Rectal smooth muscle tissue (tissue), 1 donor: Measurements from ENCODE around the gene LRRC26.

Source experiments
- H3K27ac ChIP-seq: one replicate; pipeline ENCODE4 v1.7.0; 2013; ENCODE audit warnings: low read depth, low read length, inconsistent platforms
- H3K27me3 ChIP-seq: one replicate; pipeline ENCODE4 v1.7.0; 2013; ENCODE audit warnings: low read length; ENCODE audit not compliant: control insufficient read depth, insufficient read depth
- H3K36me3 ChIP-seq: one replicate; pipeline ENCODE4 v1.7.0; 2013; ENCODE audit warnings: low read length; ENCODE audit not compliant: control insufficient read depth, insufficient read depth
- H3K4me1 ChIP-seq: one replicate; pipeline ENCODE4 v1.7.0; 2013; ENCODE audit warnings: low read length; ENCODE audit not compliant: control insufficient read depth, insufficient read depth
- H3K4me3 ChIP-seq: one replicate; pipeline ENCODE4 v1.7.0; 2013; ENCODE audit warnings: low read length
- H3K9ac ChIP-seq: one replicate; pipeline ENCODE4 v1.7.0; 2013; ENCODE audit warnings: low read length

Gene LRRC26

DNA sequence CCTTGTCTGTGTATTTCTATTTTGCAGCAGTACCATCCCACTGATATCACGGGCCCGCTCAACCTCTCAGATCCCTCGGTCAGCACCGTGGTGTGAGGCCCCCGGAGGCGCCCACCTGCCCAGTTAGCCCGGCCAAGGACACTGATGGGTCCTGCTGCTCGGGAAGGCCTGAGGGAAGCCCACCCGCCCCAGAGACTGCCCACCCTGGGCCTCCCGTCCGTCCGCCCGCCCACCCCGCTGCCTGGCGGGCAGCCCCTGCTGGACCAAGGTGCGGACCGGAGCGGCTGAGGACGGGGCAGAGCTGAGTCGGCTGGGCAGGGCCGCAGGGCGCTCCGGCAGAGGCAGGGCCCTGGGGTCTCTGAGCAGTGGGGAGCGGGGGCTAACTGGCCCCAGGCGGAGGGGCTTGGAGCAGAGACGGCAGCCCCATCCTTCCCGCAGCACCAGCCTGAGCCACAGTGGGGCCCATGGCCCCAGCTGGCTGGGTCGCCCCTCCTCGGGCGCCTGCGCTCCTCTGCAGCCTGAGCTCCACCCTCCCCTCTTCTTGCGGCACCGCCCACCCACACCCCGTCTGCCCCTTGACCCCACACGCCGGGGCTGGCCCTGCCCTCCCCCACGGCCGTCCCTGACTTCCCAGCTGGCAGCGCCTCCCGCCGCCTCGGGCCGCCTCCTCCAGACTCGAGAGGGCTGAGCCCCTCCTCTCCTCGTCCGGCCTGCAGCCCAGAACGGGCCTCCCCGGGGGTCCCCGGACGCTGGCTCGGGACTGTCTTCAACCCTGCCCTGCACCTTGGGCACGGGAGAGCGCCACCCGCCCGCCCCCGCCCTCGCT lies 1.9 kb downstream of the LRRC26 start:
- Histone ChIP-seq H3K9ac (no peak overlapping the region), H3K4me1 (no peaks in the 10 kb centered on the region), H3K27me3 (peaks cover 55% of the 10 kb centered on the region), H3K27ac (no peak overlapping the region), H3K36me3 (no peaks in the 10 kb centered on the region), H3K4me3 (no peak overlapping the region)

DNA sequence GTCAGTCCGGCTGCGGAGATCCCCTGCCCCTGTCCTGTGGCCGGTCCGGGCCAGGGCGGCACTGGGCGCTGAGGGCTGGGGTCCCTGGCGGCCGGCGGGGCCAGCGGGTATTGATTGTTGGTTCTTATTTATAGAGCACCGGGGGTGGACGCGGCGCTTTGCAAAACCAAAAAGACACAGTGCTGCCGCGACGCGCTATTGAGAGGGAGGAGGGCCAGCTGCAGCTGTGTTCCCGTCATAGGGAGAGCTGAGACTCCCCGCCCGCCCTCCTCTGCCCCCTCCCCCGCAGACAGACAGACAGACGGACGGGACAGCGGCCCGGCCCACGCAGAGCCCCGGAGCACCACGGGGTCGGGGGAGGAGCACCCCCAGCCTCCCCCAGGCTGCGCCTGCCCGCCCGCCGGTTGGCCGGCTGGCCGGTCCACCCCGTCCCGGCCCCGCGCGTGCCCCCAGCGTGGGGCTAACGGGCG lies 2.5 kb downstream of the LRRC26 start:
- Histone ChIP-seq H3K4me3 (no peak overlapping the region), H3K36me3 (no peaks in the 10 kb centered on the region), H3K4me1 (no peaks in the 10 kb centered on the region), H3K9ac (no peak overlapping the region), H3K27ac (no peak overlapping the region), H3K27me3 (peaks cover 59% of the 10 kb centered on the region)

DNA sequence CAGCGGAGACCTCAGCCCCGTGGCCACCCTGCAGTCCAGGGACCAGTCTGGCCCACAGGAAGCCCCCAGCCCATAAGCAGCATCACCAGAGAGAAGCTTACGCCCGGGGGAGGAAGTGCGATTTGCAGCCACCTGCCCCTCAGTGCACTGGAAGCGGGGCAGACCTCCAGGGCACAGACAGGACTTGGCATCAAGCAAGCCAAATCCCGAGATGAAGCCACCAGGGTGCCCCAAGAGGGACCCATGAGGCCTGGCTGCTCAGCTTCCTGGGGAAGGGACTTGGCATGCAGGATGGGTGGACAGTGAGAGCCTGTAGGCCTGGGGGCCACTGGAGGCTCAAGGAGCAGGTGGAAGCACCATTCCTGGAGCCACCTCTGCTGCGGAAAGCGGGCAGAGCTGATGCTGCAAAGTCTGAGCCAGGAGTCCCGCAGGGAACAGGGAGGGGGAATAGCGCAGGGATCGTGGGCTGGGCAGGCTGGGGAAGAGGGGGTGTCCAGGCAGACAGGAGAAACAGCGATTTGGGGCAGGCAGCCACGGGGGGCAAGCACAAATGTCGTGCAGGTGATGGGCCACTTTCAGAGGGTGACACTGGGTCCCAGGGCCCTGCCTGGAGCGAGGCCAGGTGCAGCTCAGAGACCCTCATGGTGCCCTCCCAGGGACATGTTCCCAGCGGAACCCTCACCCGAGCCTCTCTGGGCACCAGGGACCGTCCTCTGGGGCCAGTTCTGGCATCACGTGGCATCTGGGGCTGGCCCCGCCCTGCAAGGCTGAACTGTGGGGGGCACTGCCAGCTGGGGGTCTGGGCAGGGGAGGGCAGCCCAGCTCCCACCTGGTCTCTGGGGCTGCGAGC lies 3.2 kb downstream of the LRRC26 start:
- no peak overlapping the region for H3K27ac ChIP-seq
- no peaks in the 10 kb centered on the region for H3K4me1 ChIP-seq
- no peaks in the 10 kb centered on the region for H3K36me3 ChIP-seq
- H3K9ac ChIP-seq = no peak overlapping the region
- peaks cover 56% of the 10 kb centered on the region for H3K27me3 ChIP-seq
- H3K4me3 ChIP-seq = no peak overlapping the region

DNA sequence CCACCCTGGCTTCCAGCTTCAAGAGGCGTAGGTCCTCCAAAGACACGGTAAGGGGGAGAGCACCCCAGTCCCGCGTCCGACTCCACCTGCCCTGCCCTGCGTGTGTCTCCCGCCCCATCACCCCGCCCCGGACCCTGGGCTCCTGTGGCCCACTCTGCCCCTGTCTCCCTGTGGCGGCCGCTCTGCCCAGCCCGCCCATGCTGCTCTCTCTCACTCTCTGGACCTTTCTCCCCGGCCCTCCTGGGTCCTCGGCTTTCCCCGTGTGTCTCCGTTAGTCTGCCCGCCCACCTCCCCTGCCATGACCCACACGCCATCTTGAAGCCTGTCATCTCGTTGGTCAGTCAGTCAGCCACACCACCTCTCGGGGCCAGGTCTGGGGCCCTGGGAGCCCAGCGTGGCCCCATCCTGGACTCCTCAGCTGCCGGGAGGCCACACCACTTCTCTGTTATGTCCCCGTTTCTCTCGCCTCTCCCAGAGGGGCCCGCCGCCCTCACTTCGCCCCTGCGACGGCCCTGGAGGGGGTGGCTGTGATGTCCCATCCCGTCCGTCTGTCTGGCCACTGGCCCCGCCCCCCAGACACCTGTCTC lies 4.5 kb downstream of the LRRC26 start:
- Histone ChIP-seq H3K9ac (no peak overlapping the region), H3K36me3 (no peaks in the 10 kb centered on the region), H3K27ac (no peak overlapping the region), H3K27me3 (peaks cover 52% of the 10 kb centered on the region), H3K4me3 (no peak overlapping the region), H3K4me1 (no peaks in the 10 kb centered on the region)

DNA sequence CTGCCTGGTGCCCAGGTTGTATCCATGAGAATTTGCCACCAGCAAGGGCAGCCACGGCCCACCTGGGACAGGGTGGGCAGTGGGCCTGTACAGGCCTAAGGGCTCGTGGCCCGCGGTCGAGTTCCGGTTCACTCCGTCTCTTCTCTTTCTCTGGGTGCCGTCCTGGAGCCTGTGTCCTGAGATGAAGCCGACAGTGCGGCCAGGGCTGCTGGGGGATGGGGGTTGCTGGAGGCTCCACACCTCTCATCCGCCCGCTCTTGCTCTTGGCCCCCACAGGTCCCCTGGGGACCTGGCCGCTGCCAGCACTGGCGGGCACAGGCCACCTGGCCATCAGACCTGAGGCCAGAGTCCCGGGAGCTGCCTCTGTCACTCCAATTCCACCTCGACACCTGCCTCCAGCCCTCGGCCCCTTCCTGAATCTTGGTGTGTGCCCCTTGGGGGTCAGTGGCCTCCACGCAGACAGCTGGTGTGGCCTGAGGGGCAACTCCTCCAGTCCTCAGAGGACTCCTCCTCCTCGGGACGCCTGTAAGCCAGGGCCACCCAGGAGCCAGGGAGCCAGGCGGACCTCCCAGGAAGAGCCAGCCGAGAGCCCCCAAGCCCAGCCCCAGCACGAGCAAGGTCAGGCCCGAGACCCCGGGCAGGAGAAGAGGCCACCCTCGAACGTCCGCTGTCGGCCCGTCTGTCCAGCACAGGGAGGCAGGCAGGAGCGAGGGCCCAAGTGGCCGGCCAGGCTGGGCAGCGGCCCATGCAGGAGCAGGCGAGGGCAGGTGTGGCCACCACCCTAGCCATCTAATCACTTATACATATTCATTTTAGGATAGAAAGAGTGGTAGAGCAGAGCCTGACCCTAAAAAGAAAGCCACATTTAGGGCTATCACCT lies 5.2 kb downstream of the LRRC26 start:
- H3K36me3 ChIP-seq = no peaks in the 10 kb centered on the region
- no peak overlapping the region for H3K4me3 ChIP-seq
- H3K27me3 ChIP-seq = peaks cover 50% of the 10 kb centered on the region
- H3K4me1 ChIP-seq = no peaks in the 10 kb centered on the region
- no peak overlapping the region for H3K9ac ChIP-seq
- no peak overlapping the region for H3K27ac ChIP-seq

DNA sequence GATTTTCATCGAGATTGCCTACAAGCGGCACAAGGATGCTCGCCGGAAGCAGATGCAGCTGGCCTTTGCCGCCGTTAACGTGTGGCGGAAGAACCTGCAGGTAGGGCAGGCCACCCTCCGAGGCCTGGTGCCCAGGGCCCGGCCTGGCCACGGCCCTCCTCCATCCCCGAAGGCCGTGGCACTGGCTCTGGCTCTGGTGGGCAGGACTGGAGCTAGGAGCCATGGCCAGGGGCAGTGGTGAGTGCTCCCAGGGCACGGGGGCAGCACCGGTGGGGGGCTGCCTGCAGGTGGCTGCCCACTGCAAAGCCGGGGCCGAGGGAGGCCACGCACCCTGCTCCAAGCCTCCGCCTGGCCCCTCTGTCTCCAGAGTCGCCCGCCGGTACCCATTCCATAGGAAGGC lies 6.0 kb downstream of the LRRC26 start:
- Histone ChIP-seq H3K4me1 (no peaks in the 10 kb centered on the region), H3K27me3 (peaks cover 50% of the 10 kb centered on the region), H3K9ac (no peak overlapping the region), H3K4me3 (no peak overlapping the region), H3K36me3 (no peaks in the 10 kb centered on the region), H3K27ac (no peak overlapping the region)

DNA sequence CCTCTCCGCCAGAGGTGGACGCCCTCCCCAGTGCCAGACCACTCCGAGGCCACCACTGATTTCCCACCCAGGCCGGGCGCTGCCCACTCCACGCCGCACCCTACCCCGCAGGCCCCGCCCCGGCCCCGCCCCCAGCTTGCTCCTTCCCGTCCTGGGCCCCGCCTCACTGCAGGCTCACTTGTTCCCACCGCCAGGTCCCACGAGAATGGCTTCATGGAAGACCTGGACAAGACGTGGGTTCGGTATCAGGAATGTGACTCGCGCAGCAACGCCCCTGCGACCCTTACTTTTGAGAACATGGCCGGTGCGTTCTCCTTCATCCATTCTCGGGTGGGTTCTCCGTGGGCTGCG lies 6.5 kb downstream of the LRRC26 start:
- H3K9ac ChIP-seq = no peak overlapping the region
- H3K4me3 ChIP-seq = peak overlapping the region; percentile 36
- H3K36me3 ChIP-seq = no peaks in the 10 kb centered on the region
- no peak overlapping the region for H3K27ac ChIP-seq
- H3K4me1 ChIP-seq = no peaks in the 10 kb centered on the region
- peaks cover 49% of the 10 kb centered on the region for H3K27me3 ChIP-seq

DNA sequence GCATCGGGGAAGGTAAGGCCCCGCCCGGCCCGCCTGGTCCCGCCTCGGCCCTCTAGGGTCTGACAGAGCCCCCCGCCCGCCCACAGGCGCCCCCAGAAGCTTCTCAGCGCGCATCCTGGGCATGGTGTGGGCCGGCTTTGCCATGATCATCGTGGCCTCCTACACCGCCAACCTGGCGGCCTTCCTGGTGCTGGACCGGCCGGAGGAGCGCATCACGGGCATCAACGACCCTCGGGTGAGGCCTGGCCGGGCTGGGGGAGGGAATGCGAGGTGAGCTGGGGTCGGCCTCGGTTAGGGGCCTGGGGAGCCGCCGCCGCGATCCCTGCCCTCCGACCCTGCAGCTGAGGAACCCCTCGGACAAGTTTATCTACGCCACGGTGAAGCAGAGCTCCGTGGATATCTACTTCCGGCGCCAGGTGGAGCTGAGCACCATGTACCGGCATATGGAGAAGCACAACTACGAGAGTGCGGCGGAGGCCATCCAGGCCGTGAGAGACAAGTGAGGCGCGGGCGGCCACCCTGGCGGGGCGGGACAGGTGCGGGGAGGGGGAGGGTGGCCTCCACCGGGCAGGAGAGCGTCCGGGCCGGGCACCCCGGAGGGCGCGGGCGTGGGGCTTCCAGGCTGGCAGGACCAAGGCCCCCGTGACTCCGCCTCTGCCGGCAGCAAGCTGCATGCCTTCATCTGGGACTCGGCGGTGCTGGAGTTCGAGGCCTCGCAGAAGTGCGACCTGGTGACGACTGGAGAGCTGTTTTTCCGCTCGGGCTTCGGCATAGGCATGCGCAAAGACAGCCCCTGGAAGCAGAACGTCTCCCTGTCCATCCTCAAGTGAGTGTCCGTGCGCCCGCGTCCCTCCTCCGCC lies 7.1 kb downstream of the LRRC26 start:
- Histone ChIP-seq H3K4me3 (peak overlapping the region; percentile 36), H3K4me1 (no peaks in the 10 kb centered on the region), H3K9ac (no peak overlapping the region), H3K36me3 (no peaks in the 10 kb centered on the region), H3K27me3 (peaks cover 52% of the 10 kb centered on the region), H3K27ac (no peak overlapping the region)

DNA sequence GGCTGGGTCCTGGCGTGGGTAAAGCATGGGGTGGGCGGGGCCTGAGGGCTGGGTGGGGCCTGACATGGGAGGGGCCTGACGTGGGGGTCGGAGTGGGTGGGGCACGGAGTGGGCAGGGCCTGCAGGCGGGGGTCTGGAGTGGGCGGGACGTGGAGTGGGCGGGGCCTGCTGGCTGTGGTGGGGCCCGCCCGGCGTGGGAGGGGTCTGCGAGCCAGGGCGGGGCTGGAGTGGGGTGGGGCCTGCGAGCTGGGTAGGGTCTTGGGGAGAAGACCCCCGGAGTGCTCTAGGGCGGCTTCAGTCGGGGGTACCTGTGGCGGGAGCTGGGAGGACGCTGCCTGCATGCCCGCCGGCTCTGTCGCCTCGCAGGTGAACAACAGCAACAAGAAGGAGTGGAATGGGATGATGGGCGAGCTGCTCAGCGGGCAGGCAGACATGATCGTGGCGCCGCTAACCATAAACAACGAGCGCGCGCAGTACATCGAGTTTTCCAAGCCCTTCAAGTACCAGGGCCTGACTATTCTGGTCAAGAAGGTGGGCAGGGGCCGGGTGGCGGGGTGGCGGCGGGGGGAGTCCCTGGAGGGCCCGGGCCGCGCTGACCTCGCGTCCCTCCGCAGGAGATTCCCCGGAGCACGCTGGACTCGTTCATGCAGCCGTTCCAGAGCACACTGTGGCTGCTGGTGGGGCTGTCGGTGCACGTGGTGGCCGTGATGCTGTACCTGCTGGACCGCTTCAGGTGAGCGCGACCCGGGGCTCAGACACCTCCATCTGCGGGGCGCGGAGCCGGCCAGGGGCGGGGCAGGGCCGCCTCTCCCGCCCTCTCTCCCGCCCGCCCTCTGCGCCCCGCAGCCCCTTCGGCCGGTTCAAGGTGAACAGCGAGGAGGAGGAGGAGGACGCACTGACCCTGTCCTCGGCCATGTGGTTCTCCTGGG lies 8.0 kb downstream of the LRRC26 start:
- H3K9ac ChIP-seq = no peak overlapping the region
- no peaks in the 10 kb centered on the region for H3K4me1 ChIP-seq
- H3K36me3 ChIP-seq = no peaks in the 10 kb centered on the region
- no peak overlapping the region for H3K4me3 ChIP-seq
- H3K27ac ChIP-seq = no peak overlapping the region
- peaks cover 56% of the 10 kb centered on the region for H3K27me3 ChIP-seq

DNA sequence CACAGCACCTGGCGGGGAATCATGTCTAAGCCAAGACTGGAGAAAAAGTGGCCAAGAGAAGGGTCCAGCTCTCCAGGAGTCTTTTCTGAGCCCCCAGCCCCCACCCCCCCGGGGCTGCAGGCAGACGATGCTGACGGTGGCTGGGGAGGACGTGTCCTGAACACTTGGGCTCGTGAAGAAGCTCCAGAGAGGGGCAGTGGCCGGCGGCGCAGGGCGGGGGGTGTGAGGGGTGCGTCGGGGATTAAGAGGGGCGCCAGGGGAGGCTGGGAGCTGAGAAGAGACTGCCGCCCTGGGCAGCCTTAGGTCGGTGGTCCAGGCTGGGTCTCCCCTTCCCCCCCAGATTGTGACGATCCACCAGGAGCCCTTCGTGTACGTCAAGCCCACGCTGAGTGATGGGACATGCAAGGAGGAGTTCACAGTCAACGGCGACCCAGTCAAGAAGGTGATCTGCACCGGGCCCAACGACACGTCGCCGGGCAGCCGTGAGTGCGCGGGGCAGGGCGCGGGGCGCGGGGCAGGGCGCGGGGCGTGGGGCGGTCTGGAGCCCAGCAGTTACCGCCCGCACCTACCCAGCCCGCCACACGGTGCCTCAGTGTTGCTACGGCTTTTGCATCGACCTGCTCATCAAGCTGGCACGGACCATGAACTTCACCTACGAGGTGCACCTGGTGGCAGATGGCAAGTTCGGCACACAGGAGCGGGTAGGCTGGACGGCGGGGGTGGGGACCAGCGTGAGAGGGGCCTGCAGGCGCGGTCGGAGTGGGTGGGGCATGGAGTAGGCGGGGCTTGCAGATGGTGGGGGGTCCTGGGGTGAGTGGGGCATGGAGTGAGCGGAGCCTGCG lies 8.9 kb downstream of the LRRC26 start:
- H3K36me3 ChIP-seq = no peaks in the 10 kb centered on the region
- peaks cover 54% of the 10 kb centered on the region for H3K27me3 ChIP-seq
- no peak overlapping the region for H3K27ac ChIP-seq
- no peaks in the 10 kb centered on the region for H3K4me1 ChIP-seq
- H3K4me3 ChIP-seq = no peak overlapping the region
- H3K9ac ChIP-seq = no peak overlapping the region
